Fibroblast of gingiva (primary cell): ENCODE results near the gene SCUBE3.
A peak's percentile ranks its signal among the peaks of the same experiment; 100 is the strongest.

Experiments used
- DNase-seq: peaks from one replicate; pipeline ENCODE4 v3.0.0-alpha.2; 2011; ENCODE audit warnings: low read depth

SCUBE3 gene

DNA sequence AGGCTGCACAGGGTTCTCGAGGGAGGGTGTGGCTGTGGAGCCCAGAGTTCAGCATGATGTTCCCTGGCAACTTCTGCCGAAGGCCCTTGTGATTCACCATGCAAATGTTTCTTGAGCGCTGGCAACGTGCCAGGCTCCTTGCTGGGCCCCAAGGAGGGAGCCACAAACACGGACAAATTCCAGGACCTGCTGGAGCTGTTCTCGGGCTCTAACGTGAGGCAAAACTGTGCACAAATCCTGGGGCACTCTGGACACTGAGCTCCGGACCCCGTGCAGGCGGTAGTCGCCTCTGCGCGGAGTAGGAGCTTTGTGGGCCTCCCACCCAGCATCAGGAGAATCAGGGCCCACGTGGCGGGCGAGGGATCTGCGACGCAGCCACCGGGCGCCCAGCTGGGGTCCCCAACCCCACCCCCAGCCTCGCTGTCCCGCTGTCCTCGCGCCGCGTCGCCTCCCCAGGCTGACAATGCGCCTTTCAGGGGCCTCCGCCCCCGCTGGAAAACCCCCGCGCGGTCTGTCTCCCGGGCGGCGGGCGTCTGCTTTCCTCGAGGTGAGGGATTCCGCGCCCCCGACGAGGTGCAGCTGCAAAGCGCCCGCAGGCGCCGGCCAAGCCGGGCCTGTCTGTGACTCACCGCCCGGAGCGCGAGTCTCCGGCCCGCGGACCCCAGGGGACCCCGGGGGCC is 31.7 kb upstream of the SCUBE3 start:
- peak; percentile 70 for DNase-seq

- no peak for DNase-seq
These were observed 30.5 kb upstream of the SCUBE3 start for GRCh38 chr6:35183281-35183680.

DNA sequence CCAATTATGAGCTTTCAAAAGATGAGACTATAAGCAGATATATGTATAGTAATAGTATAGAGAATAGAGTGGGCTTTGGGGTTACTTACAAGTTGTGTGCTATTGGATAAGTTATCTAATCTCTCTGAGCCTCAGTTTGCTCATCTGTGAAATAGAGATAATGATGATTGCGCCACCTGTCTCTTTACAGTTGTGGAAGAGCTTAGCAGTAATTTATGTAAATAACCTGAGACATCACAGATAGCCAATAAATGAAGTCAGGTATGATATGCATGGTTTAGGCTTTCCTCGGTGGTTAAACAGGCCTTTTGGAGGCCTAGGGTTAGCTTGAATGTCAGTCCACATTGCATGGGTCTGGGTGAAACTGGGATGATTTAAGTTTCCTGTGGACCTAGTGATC is 29.8 kb upstream of the SCUBE3 start:
- DNase-seq = no peak

DNA sequence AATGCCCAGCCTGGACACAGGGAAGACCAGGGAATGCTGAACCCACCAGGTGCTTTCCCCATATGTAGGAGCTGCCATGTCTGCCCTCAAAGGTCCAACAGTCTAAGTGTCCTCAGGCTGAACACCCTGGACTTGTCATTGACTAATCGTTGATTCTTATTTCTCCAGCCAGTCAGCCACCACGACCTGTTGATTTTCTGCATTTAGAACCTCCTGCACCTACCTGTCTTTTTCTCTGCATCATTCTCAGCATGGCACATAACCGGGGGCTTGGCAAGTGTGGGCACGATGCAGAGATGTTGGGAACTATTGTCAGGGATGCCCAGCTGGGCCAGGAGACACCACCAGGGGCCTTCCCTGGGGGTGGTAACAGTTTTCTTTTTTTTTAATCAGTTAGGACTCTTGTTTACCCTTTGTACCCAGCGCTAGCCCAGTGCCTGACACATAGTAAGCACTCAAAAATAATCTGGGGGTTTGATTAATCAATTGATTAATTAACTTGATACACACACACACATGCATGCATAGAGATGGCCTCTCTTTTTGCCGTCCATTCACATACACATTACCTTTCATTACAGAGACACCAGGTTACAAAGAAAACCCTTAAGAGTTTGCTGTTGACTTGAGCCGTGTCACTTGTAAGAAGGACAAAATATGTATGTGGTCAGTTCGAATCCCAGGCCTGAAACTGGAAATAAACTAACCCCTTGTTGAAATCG is 29.0 kb upstream of the SCUBE3 start:
- DNase-seq = no peak

GRCh38 chr6:35185302-35185681 is 28.5 kb upstream of the SCUBE3 start:
- peak; percentile 27 for DNase-seq

DNA sequence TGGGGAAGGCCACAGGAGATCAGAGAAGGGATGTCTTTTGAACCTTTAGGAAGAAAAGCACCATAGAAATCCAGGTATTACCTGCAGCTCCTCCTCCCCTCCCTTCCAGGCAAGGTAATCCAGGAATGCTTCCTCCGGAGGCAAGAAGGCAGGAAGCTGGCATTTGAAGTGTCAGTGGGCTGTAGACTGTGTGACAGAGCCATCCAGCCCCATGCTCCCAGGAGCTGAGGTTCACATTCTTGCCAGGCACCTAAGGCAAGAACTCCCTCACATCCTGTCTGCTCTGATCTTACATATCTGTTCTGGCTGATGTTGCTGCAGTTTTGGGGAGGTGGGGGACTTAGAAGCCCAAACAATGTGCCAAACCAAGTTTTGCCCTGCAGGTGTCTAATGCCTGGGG is 27.8 kb upstream of the SCUBE3 start:
- DNase-seq = no peak

DNA sequence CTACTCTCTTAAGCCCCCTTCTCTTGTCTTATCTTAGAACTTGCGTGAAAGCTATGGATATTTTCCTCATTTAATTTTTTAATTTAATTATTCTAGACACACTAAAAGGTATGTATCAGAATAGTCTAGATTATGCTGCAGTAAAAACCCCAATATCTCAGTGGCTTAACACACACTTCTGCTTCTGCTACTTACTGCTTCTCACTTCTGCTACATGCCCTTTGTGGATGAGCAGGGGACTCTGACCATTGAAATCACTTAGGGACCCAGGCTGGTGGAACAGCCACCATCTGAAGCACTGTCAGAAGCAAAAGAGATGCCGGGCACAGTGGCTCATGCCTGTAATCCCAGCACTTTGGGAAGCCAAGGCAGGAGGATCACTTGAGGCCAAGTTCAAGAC is 27.2 kb upstream of the SCUBE3 start:
- DNase-seq = no peak

- DNase-seq = no peak
These were observed 24.9 kb upstream of the SCUBE3 start for GRCh38 chr6:35188886-35189285.

DNA sequence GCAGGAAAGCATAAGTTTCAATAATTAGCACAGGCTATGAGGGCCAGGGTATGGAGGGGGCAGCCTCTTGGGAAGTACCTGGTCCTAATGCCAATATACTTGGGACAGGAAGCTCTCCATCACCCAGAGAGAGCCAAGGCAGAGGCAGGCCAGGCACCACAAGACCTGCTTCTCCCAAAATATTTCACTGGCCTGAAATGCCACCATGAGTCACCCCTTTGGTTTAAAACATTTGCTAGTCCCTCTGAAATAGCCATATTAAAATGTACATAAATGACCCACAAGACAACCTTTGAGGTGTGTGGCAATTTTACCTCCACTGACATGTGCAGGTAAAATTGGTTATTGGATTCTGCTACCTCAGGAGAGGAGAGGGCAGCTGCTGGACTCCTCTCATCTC is 23.4 kb upstream of the SCUBE3 start:
- DNase-seq = no peak

DNA sequence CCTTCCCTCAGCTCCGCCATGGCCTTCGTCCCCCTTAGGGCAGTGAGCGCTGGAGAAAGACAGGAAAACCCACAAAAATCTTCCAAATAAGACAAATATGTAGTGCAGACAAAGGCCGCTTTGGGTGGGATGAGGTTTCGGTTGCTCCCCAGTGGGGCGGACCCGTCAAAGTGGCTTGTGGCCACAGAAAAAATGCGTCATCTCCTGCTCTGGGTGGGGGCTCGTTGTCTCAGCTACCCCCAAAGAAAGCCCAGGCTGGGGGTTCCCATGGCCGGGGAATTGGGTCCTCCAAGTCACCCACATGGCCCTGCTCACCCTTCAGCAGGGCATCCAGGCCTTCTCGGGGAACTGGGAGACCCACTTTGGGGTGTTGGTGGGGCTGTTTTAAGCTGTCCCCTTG is 21.9 kb upstream of the SCUBE3 start:
- no peak for DNase-seq

DNA sequence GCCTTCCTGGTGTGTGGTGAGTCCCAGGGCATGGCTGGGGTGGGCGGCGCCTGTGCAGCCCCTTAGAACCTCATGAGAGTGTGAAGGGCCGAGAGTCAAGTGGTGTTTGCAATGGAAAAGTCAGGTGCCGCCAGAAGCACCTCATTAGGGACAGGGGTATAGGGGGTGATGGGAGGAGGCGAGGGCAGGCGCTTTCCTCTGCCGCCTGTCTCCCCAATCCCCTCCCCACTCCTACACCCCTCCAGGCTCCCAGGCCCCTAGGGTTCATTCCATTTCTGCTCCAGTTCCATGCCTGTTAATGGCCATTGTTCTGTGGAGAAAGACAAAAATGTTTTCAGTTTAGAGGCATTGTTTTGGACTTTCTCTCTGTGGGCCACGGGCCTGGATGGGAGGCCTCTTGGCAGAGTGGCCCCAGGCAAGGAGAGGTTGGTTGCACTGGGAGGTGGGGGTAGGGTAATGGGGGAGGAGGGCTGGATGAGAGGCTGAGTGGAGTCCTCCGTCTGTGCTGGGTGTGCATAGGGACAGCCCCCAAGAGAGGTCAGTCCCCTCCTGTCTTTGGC is 21.4 kb upstream of the SCUBE3 start:
- no peak for DNase-seq

DNA sequence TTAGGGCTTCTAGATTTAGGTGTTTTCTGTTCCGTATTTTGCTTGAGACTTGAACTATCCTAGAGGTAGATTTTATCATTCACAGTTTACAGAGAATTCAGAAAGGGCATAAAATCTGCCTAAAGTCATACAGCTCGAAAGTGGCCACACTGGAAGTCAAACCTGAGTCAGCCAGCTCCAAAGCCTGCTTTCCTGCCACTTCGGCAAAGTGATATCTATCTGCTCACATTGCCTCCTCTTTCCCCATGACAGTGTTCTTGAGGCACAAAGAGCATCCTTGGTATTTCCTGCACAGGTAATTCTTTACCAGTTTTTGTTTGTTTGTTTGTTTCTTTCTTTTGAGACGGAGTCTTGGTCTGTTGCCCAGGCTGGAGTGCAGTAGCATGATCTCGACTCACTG is 19.4 kb upstream of the SCUBE3 start:
- DNase-seq = no peak

DNA sequence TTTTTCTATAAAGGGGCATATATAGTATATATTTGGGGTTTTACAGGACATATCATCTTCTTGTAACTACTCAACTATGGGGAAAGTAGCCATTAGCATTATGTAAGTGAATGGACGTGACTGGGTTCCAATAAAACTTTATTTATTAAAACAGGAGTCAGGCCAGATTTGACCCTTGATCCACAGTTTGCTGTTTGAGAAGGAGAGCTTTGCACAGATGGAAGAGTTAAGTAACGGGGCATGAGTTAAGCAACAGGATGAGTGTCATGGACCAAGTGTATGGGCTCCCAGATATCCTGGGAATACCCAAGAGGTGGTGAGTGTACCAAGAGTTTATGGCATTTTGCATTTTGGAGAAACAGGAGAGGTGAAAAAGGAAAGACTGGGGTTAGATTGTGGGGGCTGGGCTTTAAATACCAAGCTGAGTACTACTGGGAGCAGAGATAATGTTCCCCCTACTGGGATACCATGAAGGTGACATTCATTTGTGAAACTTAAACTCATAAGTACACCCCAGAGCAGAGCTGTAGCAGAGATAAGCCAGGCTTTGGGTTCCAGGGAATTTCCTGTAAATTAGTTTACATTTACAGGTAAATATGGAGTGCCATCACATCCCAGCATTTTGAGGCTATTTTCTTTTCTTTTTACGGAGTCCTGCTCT is 18.5 kb upstream of the SCUBE3 start:
- DNase-seq = no peak

DNA sequence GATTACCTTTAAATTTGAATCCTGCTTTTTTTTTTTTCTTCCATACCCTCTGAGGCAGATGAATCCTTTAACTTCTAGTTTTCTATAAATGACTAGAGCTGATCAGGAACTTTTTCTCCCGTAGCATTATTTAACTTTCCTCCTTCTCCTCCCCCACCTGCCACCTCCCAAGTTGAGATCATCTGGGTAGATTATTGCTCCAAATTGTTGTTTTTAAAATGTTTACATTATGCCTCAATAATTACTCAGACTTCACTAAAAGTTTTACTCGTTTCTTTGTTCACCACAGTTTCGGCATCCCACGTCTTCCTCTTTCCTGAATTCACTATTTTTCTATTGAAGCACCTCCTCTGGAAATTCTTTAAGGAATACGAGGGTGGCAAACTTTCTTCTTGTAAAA is 16.6 kb upstream of the SCUBE3 start:
- DNase-seq = no peak

- DNase-seq = no peak
These were observed 13.9 kb upstream of the SCUBE3 start for GRCh38 chr6:35199866-35200265.

GRCh38 chr6:35202066-35202546 is 11.7 kb upstream of the SCUBE3 start:
- no peak for DNase-seq

DNA sequence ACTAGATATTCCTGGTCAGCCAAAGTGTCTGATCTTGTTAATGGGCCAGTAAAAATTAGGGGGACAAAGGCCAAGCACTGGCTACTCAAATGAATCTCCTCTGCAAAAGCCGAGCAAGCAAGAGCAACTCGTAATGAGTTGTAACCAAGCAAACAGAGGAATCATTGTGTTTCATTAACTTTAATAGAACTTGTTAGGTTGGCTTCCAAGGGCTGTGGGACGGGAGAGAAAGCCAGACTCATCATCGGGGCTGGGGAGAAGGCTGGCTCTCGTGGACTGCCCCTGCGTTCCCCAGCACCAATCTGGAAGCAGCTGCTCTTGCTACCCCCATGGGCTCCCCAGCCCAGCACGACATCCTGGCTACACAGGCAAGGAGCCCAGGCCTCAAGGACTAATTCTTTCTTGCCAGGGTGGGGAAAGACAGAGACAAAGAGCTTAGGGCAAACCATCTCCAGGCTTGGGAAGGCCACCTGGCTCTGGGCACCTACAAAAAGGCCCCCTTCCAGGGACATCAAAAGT is 10.5 kb upstream of the SCUBE3 start:
- no peak for DNase-seq

DNA sequence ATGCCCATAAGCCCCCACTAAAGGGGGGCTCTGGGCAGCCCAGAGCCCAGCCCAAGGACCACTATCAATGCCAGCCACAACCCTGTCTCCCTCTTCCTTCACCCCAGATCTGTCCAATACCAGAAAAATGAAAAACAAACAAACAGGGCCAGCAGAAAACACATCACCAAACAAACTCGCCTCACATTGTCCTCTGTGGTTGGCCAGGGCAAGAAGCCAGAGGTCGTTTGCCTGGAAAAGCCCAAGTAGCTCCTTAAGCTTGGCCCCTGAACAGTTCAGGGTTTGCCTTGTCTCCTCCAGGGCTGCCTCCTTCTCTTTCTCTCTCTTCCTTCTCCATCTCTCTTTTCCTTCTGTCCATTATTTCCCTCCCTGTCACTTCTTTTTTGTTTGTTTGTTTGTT is 10.1 kb upstream of the SCUBE3 start:
- DNase-seq = no peak

GRCh38 chr6:35206346-35206745 is 7.4 kb upstream of the SCUBE3 start:
- no peak for DNase-seq

GRCh38 chr6:35208419-35208818 is 5.3 kb upstream of the SCUBE3 start:
- no peak for DNase-seq

- DNase-seq = no peak
These were observed 4.7 kb upstream of the SCUBE3 start for GRCh38 chr6:35209081-35209480.

GRCh38 chr6:35209622-35210247 is 4.0 kb upstream of the SCUBE3 start:
- DNase-seq = no peak
